B cell (primary cell): ENCODE data around the gene ATP9B. TPM values are rescaled to one million over a fixed set of nuclear protein-coding genes. Genes with fewer than 3 reads are reported as not detected.

Experiments used
- ATAC-seq: fragments of 200-7000 bp; cut with Tn5 transposase; one replicate; pipeline ENCODE4 v1.10.0; 2021; ENCODE audit warnings: low read depth, mild to moderate bottlenecking, moderate number of reproducible peaks, moderate library complexity
- CTCF ChIA-PET: fragments of 350-600 bp; sonication (Branson Sonifier 250); formaldehyde crosslinking; loops from one replicate; lab custom pipeline; 2021; ENCODE audit warnings: antibody characterized with exemption, inconsistent platforms; lab: Charles Lee
- POLR2A ChIA-PET: fragments of 350-600 bp; sonication (Branson Sonifier 250); formaldehyde crosslinking; loops from one replicate; lab custom pipeline; 2021; ENCODE audit warnings: antibody characterized with exemption; lab: Charles Lee
- DNase-seq: peaks from one replicate; pipeline ENCODE4 v3.0.0; 2013
- H2AFZ ChIP-seq: 2 replicates; pipeline ENCODE4 v1.6.1; 2012; ENCODE audit warnings: mild to moderate bottlenecking, low read depth, low read length; ENCODE audit not compliant: insufficient read depth, poor library complexity, severe bottlenecking
- H3K27ac ChIP-seq, 2 donors: 1 replicate in 1 of 2; 2 replicates in 1 of 2; pipeline ENCODE4 v1.5.1; 2012 to 2013; ENCODE audit warnings: low read length in 2 of 2, mild to moderate bottlenecking in 2 of 2, moderate library complexity in 1 of 2
- H3K27me3 ChIP-seq, 4 experiments: fragments of 200-600 bp in 1 of 4; sonication (generic) in 1 of 4; replicated peaks in 1 of 4; 1 replicate in 2 of 4; 2 replicates in 2 of 4; pipeline versions ENCODE4 v1.6.1 to v1.7.0; 2013 to 2016; ENCODE audit warnings: low read length in 3 of 4, mild to moderate bottlenecking in 2 of 4, mixed read lengths in 1 of 4, moderate library complexity in 1 of 4; ENCODE audit not compliant: insufficient read depth in 4 of 4, control insufficient read depth in 3 of 4; ENCODE audit errors: control extremely low read depth in 1 of 4
- H3K36me3 ChIP-seq, 2 experiments: replicated peaks in 1 of 2; 1 replicate in 1 of 2; 2 replicates in 1 of 2; pipeline versions ENCODE4 v1.6.1 to v1.7.1; 2013; ENCODE audit warnings: low read length in 1 of 2; ENCODE audit not compliant: insufficient read depth in 2 of 2, control insufficient read depth in 1 of 2; ENCODE audit errors: control extremely low read depth in 1 of 2, extremely low read depth in 1 of 2
- H3K4me1 ChIP-seq, 2 donors: fragments of 200-600 bp in 1 of 2; sonication (generic) in 1 of 2; 1 replicate in 1 of 2; 2 replicates in 1 of 2; pipeline versions ENCODE4 v1.5.1 to v1.6.1; 2013 to 2017; ENCODE audit warnings: low read length in 2 of 2; ENCODE audit not compliant: control insufficient read depth in 2 of 2, insufficient read depth in 2 of 2
- H3K4me2 ChIP-seq: replicated peaks from 2 replicates; pipeline ENCODE3; 2012; ENCODE audit warnings: mild to moderate bottlenecking, low read depth, low read length; ENCODE audit not compliant: poor library complexity, severe bottlenecking
- H3K4me3 ChIP-seq, 5 experiments: fragments of 200-600 bp in 1 of 5; sonication (generic) in 1 of 5; 1 replicate in 3 of 5; 2 replicates in 2 of 5; pipeline versions ENCODE4 v1.5.1 to v1.7.0; 2011 to 2016; ENCODE audit warnings: low read length in 4 of 5, mild to moderate bottlenecking in 4 of 5, low read depth in 2 of 5, control low read depth in 1 of 5, moderate library complexity in 1 of 5; ENCODE audit not compliant: insufficient read depth in 1 of 5; ENCODE audit errors: control extremely low read depth in 1 of 5, extremely low read depth in 1 of 5
- H3K79me2 ChIP-seq: fragments of 200-600 bp; sonication (generic); one replicate; pipeline ENCODE4 v1.6.0; 2016; ENCODE audit warnings: low read length; ENCODE audit not compliant: control insufficient read depth, insufficient read depth
- H3K9ac ChIP-seq: fragments of 200-600 bp; sonication (generic); 2 replicates; pipeline ENCODE4 v1.6.1; 2017; ENCODE audit warnings: mild to moderate bottlenecking, low read length, moderate library complexity
- H3K9me3 ChIP-seq, 3 donors: one replicate each; pipeline versions ENCODE4 v1.6.1 to v1.7.1; 2013; ENCODE audit warnings: low read length in 2 of 3; ENCODE audit not compliant: control insufficient read depth in 2 of 3, insufficient read depth in 1 of 3; ENCODE audit errors: control extremely low read depth in 1 of 3
- H4K20me1 ChIP-seq: 2 replicates; pipeline ENCODE4 v1.6.0; 2012; ENCODE audit warnings: mild to moderate bottlenecking, low read length; ENCODE audit not compliant: insufficient read depth, control insufficient read depth, poor library complexity, severe bottlenecking
- H3K27ac Mint-ChIP-seq: one replicate; pipeline ENCODE4 v1.8.0; 2021; ENCODE audit warnings: mixed read lengths
- H3K27me3 Mint-ChIP-seq: one replicate; pipeline ENCODE4 v1.8.0; 2021; ENCODE audit warnings: mixed read lengths
- H3K4me1 Mint-ChIP-seq: one replicate; pipeline ENCODE4 v1.8.0; 2021; ENCODE audit warnings: mixed read lengths
- H3K4me3 Mint-ChIP-seq: one replicate; pipeline ENCODE4 v1.8.0; 2021; ENCODE audit warnings: mixed read lengths
- H3K9me3 Mint-ChIP-seq: one replicate; pipeline ENCODE4 v1.8.0; 2022; ENCODE audit warnings: mixed read lengths; ENCODE audit not compliant: insufficient read depth
- CTCF ChIP-seq: fragments of 200-600 bp; IDR thresholded peaks from one replicate; pipeline ENCODE4 v1.8.0; 2022; ENCODE audit warnings: antibody characterized with exemption, mild to moderate bottlenecking
- EZH2 ChIP-seq: IDR thresholded peaks from 2 replicates; pipeline ENCODE4 v1.6.1; 2012; ENCODE audit warnings: borderline replicate concordance, low read depth, mild to moderate bottlenecking, moderate library complexity, low read length; ENCODE audit not compliant: insufficient read depth, poor library complexity, severe bottlenecking
- WGBS: methylation state at CpG from one replicate; pipeline ENCODE4 v1.1.5; 2013; ENCODE audit warnings: missing lambda C conversion rate; ENCODE audit not compliant: insufficient coverage; 5-methylcytosine and 5-hydroxymethylcytosine counted together
- intact Hi-C: fragments of 100-400 bp; cut with micrococcal nuclease; formaldehyde crosslinking; loops from one replicate; pipeline ENCODE4 v1.10.0; 2022
- polyA plus RNA-seq: library from polyadenylated mRNA; depleted of rRNA; stranded (reverse); fragments of >200 nt; gene quantifications from 2 replicates; pipeline ENCODE4 v1.2.3, GENCODE V29; 2012
- total RNA-seq, 2 donors: library from RNA; stranded (reverse); fragments of 120-200 nt in 1 of 2; gene quantifications; 1 replicate in 1 of 2; 2 replicates in 1 of 2; pipeline versions ENCODE4 v1.2.3 to v1.2.4, GENCODE V29; 2013 to 2022

ATP9B gene
- total and polyA plus RNA-seq, 2 donors (not counting 1 experiment from before 2014, with no cell fraction given), result 34.3 to 71.7 TPM

- H3K9me3 ChIP-seq, result peaks cover 0 to 3% (median 0%) of the 10 kb centered on the region in 3 donors
- ATAC-seq (no peak), DNase-seq (no peak)
- no peak overlapping the region for H2AFZ ChIP-seq
- no peak overlapping the region for H3K27ac ChIP-seq
- H3K9me3 Mint-ChIP-seq, result no peaks in the 10 kb centered on the region
- intact Hi-C loops, result no loop called here
- H3K79me2 ChIP-seq, result no peaks in the 10 kb centered on the region
- H3K4me2 ChIP-seq, result no peak overlapping the region
- TF ChIP-seq CTCF, result no peak
- TF ChIP-seq EZH2, result no peak
- CTCF ChIA-PET, result no interaction called here
- no peaks in the 10 kb centered on the region for H3K4me1 ChIP-seq
- H4K20me1 ChIP-seq, result no peaks in the 10 kb centered on the region
- H3K27me3 Mint-ChIP-seq, result no peaks in the 10 kb centered on the region
- H3K4me1 Mint-ChIP-seq, result no peaks in the 10 kb centered on the region
- no peak overlapping the region for H3K4me3 ChIP-seq
- WGBS, result over 99% methylated on average over 15 of the region's 17 CpGs
- peaks cover 0 to 8% of the 10 kb centered on the region in 2 experiments for H3K36me3 ChIP-seq
- no peaks in the 10 kb centered on the region for H3K27me3 ChIP-seq
- no peak overlapping the region for H3K27ac Mint-ChIP-seq
- POLR2A ChIA-PET, result no interaction called here
- H3K4me3 Mint-ChIP-seq, result no peak overlapping the region
- H3K9ac ChIP-seq, result no peak overlapping the region
These were observed 252.6 kb downstream of the ATP9B start for GRCh38 chr18:79321625-79322405.

- Histone ChIP-seq H3K9me3 (peaks cover 0 to 7% (median 0%) of the 10 kb centered on the region in 3 donors), H3K4me2 (no peak overlapping the region), H2AFZ (no peak overlapping the region), H3K4me1 (no peaks in the 10 kb centered on the region), H3K79me2 (no peaks in the 10 kb centered on the region), H3K9ac (no peak overlapping the region), H3K27ac (no peak overlapping the region), H4K20me1 (no peaks in the 10 kb centered on the region), H3K4me3 (no peak overlapping the region), H3K36me3 (peaks cover 0 to 8% of the 10 kb centered on the region in 2 experiments), H3K27me3 (no peaks in the 10 kb centered on the region)
- Mint-ChIP-seq H3K27me3 (no peaks in the 10 kb centered on the region), H3K27ac (no peak overlapping the region), H3K4me3 (no peak overlapping the region), H3K9me3 (no peaks in the 10 kb centered on the region), H3K4me1 (no peaks in the 10 kb centered on the region)
- TF ChIP-seq CTCF (no peak), EZH2 (no peak)
- DNase-seq (no peak), ATAC-seq (no peak)
- ChIA-PET CTCF (no interaction called here), POLR2A (no interaction called here)
- intact Hi-C loops, result no loop called here
- WGBS, result 92% methylated on average over 2 of the region's 3 CpGs
These were observed 253.2 kb downstream of the ATP9B start for GRCh38 chr18:79322441-79322840.
